Measurements from ENCODE around the gene COMMD3. TPM values are rescaled to one million over a fixed set of nuclear protein-coding genes. Genes with fewer than 3 reads are reported as not detected.

The COMMD3 gene
- total RNA-seq, 1 donor from 2014 or later, result 50.9 TPM

DNA sequence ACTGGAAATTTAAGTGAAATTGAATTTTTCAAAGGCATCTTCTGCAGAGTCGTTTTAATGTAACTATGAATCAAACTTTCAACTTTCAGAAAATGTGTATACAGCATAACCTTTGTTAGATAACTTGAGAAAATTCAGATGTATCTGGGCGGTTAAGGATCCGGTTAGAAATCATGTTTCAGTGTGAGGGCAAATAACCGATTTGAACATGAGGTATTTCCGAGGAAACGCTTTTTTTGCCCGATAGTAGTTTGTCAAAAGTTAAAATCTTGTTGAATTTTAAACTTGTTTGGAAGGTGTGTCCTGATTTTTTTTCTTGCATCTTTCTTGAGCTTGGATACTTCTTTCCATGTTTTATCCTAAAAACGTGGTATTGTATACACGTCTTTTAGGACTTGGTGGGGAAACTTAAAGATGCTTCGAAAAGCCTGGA lies 3.4 kb downstream of the COMMD3 start:
- DNase-seq (ENCODE audit: low read depth), result no peak

DNA sequence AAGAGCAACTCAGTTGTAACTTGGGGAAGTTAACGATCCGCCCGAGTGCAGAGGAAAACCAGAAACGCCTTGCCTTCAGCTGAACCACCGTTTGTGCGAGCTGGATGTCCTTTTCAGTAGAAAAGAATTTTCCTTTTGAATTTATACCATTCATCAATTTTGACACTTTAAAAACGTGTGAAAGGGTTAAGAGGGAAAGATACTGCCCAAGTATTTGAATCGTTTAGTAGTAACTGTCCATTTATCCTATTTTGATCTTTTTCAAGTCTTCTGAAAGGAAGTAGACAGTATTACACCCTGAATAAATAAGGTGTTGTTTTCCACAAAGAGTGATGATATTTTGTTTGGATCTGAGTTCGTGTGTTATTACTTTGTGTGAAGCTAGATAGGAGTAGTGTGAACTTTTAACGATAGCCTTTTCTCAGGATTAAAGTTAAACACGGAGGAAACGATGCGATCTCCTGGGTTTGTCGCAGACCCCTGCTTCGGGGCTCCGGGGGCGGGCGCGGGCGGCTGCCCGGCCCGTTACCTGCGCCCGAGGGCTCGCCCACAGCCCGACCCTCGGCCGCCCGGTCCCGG lies 3.9 kb downstream of the COMMD3 start:
- DNase-seq (ENCODE audit: low read depth), result no peak

DNA sequence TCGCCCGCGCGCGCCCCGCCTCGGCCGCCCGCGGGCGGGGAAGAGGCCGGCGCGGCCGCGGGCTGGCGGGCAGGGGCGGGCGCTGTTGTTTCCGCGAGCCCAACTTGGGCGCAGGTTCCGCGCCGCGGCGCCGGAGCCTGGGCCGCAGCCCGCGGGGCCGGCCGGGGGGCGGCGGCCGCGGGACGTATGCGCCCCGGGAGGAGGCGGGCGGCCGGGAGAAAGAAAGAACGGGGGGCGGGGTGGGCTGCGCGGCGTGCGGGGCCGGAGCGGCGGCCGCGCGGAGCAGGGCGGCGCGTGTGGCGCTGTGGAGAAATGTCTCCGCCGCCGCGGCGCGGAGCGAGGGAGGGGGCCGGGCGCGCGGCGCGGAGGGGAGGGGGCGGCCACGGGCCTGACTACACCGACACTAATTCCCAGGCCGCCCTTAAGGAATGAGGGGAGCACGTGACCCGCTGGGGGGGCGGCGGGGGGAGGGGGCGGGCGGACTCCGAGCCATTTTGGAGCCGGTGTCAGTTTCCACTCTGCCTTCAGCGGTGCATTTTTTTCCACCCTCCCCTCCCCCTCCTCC lies 4.5 kb downstream of the COMMD3 start, which contains the start of gene BMI1:
BMI1 (plus strand) TSS at position 509 of the 565 bp plus-strand sequence. CDS start 5,351 bp downstream, outside the sequence.
- peak; percentile 89 for DNase-seq (ENCODE audit: low read depth)

DNA sequence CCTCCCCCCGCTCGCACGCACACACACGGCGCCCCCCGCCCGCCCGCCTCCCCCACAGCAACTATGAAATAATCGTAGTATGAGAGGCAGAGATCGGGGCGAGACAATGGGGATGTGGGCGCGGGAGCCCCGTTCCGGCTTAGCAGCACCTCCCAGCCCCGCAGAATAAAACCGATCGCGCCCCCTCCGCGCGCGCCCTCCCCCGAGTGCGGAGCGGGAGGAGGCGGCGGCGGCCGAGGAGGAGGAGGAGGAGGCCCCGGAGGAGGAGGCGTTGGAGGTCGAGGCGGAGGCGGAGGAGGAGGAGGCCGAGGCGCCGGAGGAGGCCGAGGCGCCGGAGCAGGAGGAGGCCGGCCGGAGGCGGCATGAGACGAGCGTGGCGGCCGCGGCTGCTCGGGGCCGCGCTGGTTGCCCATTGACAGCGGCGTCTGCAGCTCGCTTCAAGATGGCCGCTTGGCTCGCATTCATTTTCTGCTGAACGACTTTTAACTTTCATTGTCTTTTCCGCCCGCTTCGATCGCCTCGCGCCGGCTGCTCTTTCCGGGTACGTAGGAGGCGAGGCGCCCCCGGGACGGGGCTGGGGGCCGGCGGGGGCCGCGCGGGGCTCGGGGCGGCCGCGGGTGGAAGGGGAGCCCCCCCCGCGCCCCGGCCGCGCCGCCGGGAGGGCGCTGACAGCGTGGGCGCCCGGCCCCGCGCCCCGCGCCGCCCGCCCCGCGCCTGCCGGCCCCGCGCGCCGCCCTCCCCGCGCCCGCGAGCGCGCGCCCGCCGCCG lies 5.2 kb downstream of the COMMD3 start:
- DNase-seq (ENCODE audit: low read depth), result peak; percentile 71

DNA sequence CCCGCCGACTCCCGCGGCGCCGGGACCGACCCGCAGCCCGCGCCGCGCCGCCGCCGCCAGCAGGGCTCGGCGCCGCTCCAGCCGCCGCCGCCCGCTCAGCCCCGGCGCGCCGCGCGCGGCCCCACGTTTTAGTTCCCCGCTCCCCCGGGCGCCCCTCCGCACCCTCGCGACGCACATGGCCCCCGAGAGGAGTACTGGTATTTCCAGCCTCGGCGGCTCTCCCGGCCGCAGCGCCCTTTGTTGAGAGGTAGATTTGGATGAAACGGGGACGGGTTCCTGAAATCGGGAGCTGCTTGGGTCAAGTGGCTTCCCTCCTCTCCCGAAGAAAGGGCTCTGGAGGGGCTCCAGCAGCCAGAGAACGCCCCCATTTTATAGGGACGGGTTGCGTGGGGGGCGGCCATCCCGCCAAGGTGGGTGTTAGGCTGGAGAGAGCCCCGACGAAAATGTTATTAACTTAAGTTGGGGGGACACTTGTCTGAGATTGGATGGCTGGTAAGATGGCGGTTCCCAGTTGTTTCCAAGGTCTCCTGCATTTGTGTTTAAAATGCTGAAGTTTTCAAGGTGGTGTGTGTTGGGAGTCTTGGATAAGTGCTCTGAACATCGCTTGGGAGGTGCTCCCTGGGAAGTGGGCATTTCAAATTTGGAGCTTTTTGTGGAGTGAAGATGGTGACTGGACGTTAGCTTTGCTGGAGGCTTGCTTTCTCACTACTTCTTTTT lies 5.9 kb downstream of the COMMD3 start:
- no peak for DNase-seq (ENCODE audit: low read depth)

DNA sequence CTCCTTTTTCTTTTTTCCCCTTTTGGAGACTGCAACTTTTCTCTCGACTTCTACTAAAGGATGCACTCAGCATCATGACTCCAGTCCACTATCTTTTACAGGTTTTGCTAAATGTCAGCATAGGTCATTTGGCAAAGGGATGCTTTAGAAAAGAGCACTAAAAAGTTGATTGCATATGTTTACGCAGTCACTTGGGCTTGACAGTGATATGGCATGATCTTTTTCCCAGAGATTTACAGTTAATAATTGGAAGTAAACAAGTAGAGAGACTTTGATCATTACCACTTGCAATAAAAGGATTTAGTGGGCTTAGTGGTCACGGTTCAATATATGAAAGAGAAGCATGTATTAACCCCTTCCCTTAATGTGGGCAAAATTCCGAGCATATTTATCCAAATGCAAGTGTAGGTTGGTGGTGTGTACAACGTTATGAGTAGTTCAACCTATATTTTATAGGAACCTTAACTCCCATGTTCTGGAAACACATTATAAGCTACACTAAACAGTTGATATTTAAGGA lies 6.5 kb downstream of the COMMD3 start:
- DNase-seq (ENCODE audit: low read depth), result no peak

DNA sequence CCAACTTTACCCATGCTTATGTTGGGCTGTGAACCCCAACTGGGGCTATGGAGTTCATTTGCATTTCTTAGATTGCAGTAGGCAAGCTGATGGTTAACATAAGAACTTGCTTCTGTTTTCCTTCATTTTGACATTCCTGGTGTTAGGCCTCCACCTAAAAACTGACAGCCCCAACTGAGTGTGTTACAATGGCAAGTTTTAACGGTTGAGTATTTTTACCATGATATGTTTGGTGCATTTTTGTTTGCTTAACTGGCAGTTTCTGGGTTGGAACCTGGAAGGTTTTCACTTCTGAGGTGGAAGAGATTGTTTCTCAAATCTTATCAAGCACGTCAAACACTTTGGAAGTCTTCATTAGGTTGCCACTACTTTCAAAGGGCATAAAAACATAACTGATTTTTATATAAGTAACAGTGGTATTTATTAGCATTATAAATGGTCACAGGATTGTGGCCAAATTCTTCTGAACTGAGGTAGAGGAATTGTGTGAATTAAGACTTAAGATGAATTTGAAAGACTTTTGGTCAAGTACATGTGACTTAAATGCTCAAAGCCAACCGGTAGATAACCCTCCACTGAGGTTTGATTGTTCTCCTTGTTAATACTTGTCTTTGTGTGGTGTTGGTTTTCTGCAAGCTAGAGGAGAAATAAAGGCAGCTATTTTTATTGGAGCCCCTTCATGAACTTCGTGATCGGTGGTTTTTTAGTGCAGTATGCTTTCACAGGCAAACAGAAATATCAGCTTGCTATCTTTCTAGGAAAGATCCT lies 7.5 kb downstream of the COMMD3 start:
- DNase-seq (ENCODE audit: low read depth), result no peak

DNA sequence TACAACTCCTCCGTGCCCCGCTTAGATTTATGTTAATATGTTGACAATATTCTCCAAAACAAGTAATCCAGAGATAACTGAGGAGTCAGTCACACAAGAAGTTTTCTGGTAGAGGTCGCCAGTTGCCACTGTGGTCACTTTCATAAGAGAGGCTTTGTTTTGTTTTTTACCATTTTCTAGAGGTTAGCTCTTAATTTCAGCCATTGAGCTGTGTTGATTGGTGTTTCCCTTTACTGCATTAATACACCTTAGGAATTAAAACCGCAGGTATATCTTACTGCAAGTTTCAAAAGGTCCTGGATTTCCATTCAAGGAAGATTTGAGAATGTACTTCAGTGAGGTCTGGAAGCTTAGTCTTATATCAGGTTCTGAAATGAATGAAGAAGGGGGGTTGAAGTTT lies 8.2 kb downstream of the COMMD3 start:
- DNase-seq (ENCODE audit: low read depth), result no peak

DNA sequence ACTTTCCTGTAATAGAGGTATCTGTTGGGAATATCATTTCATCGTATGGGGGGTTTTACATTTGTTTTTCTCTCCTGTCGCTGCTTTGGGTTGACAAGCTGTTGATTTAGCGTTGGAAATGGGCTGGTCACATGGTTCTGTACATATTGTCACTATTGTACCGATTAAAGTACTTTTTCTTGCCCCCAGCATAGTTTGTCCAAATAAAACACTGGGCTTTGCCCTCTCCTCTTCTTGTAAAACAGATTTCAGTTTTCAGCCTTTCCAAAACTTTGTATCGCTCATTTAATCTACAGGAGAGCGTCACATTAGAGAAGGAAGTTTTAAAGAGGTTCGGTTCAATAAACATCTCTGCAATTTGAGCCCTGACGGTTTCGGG lies 8.7 kb downstream of the COMMD3 start:
- no peak for DNase-seq (ENCODE audit: low read depth)

DNA sequence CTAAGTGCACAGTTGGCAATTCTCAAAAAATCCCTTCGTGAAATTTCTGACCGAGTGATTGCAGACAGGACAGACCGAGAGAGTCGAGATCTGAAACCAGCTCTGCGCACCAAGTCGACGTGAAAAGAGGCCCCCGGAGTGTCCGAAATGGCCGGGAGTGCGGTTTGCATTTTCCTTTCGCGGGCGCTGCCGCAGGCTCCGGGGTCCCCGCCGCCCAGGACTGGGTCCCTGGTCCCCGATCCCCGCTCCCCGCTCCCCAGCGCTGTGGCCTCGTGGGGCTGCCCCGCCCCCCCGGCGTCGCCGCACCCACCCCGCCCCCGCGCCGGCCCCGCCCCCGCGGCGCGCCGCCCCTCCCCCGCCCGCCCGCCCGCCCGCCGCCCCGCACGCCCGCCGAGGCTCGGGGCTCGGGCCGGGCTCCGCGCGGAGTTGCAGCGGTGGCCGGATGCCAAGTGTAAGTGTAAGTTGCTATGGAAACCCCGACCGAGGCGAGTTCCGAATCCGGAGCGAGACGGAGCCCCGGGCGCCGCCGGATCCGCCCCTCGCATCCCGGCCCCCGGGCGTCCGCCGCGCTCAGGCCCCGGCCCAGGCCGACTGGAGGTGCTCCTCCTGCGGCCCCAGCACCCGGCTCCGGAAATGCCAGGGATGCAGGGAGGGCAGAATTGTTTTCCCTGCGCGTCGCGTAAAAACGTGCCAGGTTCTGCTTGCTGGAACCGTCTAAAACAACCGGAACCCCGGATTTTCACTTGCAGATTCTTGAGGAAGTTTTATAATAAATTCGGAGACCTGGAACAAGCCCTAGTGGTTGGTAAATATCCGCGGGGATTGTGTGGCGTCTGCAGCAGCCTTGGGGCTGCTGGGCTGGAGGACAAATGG lies 9.3 kb downstream of the COMMD3 start:
- peak; percentile 67 for DNase-seq (ENCODE audit: low read depth)

DNA sequence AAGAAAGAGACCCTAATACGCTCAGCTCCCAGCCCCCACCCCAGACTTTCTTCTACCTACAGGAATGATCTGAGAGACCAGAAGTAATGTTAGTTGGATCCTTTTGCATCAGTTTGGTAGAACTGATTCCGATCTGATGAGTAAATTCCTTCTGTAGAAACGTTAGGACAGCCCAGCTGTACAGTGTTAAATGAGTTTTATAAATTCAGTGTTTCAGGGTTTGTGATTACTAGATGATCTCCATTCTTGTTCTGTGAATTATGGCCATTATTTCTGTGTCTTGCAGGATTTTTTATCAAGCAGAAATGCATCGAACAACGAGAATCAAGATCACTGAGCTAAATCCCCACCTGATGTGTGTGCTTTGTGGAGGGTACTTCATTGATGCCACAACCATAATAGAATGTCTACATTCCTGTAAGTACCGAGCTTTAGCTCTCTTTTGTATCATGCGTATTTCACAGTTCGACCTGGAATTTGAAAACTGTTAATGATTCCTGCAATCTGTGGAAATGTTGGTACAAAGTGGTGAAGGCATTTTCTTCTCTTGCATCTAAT lies 10.0 kb downstream of the COMMD3 start:
- no peak for DNase-seq (ENCODE audit: low read depth)

DNA sequence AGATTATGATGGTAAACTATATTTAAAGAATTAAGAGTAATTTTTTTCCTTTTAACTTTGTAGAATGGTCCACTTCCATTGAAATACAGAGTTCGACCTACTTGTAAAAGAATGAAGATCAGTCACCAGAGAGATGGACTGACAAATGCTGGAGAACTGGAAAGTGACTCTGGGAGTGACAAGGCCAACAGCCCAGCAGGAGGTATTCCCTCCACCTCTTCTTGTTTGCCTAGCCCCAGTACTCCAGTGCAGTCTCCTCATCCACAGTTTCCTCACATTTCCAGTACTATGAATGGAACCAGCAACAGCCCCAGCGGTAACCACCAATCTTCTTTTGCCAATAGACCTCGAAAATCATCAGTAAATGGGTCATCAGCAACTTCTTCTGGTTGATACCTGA lies 13.0 kb downstream of the COMMD3 start:
- DNase-seq (ENCODE audit: low read depth), result no peak

DNA sequence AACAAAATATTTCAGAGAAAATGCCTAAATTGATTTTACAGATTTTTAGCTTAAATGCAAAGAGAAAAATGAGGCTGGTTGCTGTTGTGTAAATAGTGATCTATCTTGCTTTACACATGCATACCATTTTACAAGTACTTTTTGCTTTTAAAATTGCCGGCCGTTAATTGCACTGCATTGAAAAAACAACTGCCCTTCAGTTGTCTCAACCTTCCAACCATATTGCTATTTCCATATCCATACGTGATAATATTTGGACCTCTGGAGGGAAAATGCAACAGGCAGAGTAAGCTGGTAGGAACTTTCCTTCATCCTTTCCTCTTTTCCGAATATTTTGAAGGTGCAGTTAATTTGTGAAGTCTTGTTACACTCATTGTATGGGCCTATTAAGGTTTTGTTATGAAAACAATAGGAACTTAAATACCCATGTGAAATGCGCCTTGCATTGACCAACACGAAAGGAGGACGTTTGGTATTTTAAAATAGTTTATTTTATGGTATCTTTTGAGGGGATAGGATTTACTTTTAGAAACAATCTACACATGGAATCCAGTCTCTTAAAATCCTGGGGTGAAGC lies 16.0 kb downstream of the COMMD3 start:
- DNase-seq (ENCODE audit: low read depth), result no peak

DNA sequence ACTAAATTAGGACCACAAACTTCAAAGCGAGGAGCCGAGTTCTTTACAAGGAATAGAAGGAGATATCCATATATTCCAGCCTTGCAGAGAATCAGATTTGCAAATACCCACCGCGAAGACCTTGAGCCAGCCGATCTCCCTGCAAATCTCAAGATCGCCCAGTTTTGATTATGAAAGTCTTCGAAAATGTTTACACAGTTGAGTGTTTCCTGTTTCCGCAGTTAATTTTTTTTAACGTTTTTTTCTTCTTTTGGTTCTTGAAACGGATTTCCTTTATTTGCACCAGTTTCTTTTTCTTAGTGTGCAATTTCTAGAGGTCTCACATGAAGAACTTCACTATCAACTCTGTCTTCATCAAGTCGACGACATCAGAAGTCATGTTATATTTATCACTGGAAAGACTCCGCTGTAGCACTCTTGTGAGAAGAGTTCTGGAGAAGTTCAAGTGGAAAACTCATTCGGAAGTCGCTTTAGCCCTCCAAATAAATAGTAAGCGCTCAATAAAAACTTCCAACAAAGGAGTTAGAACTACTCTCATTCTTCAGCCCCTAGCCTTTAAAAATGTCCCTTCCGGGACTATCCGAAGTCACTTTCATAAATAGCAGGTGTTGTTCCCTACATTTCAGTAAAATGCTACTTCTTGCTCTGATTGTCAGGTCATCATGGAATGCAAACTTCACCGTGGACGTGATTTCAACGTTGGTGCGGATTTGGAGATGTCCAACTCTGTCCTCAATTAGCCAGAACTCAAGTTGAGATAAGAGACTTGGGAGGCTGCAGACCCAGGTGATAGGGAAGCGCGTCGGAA lies 17.2 kb downstream of the COMMD3 start:
- no peak for DNase-seq (ENCODE audit: low read depth)

DNA sequence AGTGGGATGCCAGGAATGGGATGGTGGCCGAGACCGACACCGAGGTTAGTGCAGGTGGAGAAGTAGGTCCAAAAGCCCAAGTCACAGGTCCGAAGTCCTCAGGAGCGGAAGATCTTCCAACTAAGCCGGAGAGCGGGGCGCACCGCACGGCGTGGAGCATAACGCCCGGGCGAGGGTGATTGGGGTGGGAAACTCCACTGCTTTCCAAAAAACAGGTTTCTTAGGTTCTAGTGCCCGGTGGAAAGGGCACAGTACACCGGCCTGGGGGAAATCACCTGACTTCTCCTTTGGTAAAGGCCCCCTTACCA lies 17.7 kb downstream of the COMMD3 start:
- no peak for DNase-seq (ENCODE audit: low read depth)

DNA sequence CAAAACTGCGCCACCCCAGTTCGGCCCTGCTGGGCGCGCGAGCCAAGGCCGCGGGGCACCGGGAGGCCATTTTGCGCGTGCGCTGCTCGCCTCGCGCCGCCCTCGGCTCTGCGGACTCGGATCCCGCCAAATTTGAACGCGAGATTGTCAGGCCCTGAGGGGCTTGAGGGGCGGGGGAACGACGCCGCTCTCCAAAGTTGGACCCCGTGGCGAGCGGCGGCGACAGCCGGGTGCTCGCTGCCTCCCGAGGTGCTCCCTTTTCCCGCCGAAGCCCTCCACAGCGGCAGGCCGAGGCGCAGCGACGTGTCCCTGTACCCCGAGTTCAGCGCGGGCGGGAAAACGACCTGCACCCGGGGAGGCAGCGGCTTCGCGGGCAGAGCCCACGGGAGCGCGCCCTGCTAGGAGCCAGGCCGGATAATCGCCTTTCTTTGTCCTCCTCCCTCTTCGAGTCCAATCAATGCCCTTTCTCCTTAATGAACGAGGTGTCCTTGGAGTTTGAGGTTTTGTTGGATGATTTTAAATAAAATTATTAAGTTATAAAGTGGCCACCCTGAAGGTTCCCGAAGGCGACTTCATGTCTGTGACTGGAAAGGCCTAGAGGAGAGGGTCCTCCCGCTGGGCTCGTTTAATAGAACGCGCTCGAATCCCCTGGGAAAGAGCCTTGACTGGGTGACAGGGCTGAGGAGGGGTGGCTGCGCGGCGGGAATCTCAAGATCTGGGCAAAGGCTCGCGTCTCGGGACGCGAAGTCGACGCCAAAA lies 18.4 kb downstream of the COMMD3 start:
- no peak for DNase-seq (ENCODE audit: low read depth)

DNA sequence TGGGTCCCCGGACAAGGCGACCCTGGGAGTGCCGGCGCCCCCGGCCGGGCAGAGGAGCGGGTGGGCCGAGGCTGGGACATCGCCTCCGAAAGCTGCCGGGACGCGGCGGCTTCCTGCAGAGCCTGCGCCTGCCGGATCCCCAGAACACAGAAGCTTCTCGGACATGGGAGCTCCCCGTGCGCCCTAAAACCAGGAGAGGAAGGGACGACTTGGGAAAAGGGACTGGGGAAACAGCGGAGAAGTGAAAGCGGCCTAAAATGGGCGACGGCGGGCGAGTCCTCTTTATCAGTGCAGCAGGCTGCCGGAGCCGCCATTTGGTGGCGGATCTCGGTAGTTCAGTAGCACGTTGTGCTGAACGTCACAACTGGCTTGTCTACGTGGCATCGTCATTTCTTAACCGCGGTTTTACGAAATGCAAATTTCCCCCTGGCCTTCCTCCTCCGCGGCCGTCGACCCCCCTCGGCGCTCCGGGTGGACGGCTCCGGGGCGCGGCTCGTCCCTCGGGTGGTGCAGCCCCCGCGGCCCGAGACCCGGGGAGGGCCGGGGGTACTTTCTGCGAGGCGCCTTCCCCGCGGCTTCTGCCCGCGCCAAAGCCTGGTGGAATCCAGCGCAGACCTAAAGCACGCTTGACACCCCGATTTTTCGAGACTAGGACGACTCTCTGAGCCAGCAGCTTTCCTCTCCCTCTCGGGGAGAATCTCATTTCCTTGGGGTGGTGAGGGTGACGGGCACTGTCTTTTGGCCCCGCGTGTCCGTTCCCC lies 19.2 kb downstream of the COMMD3 start:
- DNase-seq (ENCODE audit: low read depth), result no peak
